GM03348 (cell line): ENCODE results near the gene AGFG2.
A peak's percentile ranks its signal among the peaks of the same experiment; 100 is the strongest.
"Not testable (repeated sequence)": the region's sequence is repeated elsewhere in the genome, so short reads cannot be mapped to it uniquely, and the experiment has no call there.

Experiments
- DNase-seq: peaks from one replicate; pipeline ENCODE4 v3.0.0; 2012; ENCODE audit warnings: low spot score

The AGFG2 gene

GRCh38 chr7:100521076-100521475 is 17.9 kb upstream of the AGFG2 start:
- no peak for DNase-seq

GRCh38 chr7:100521909-100522593 is 17.0 kb upstream of the AGFG2 start:
- not testable (repeated sequence) for DNase-seq

GRCh38 chr7:100523192-100523591 is 15.8 kb upstream of the AGFG2 start:
- not testable (repeated sequence) for DNase-seq

GRCh38 chr7:100528108-100528866 is 10.7 kb upstream of the AGFG2 start:
- DNase-seq, result not testable (repeated sequence)

GRCh38 chr7:100532165-100533022 is 6.6 kb upstream of the AGFG2 start:
- DNase-seq, result no peak

- DNase-seq, result not testable (repeated sequence)
Observed at GRCh38 chr7:100535982-100536381, 3.0 kb upstream of the AGFG2 start.

GRCh38 chr7:100536695-100537094 is 2.3 kb upstream of the AGFG2 start:
- DNase-seq, result not testable (repeated sequence)

GRCh38 chr7:100538348-100538653 is 702 bp upstream of the AGFG2 start:
- no peak for DNase-seq

GRCh38 chr7:100539436-100540006 is 518 bp downstream of the AGFG2 start:
- DNase-seq, result no peak

- DNase-seq, result no peak
Observed at GRCh38 chr7:100540073-100540723, 1.2 kb downstream of the AGFG2 start.

- DNase-seq, result not testable (repeated sequence)
Observed at GRCh38 chr7:100541309-100541708, 2.3 kb downstream of the AGFG2 start.

GRCh38 chr7:100543586-100543985 is 4.6 kb downstream of the AGFG2 start:
- no peak for DNase-seq

- no peak for DNase-seq
Observed at GRCh38 chr7:100544386-100544785, 5.4 kb downstream of the AGFG2 start.

- no peak for DNase-seq
Observed at GRCh38 chr7:100544967-100545359, 6.0 kb downstream of the AGFG2 start.

- peak; percentile 71 for DNase-seq
Observed at GRCh38 chr7:100545360-100546128, 6.5 kb downstream of the AGFG2 start.

GRCh38 chr7:100546129-100546925 is 7.3 kb downstream of the AGFG2 start:
- DNase-seq, result no peak

- DNase-seq, result no peak
Observed at GRCh38 chr7:100546926-100547800, 8.2 kb downstream of the AGFG2 start.

- DNase-seq, result no peak
Observed at GRCh38 chr7:100547872-100548271, 8.9 kb downstream of the AGFG2 start.

GRCh38 chr7:100548446-100548845 is 9.4 kb downstream of the AGFG2 start:
- DNase-seq, result not testable (repeated sequence)
